Measurements from ENCODE around the gene ZNF396.

Gene ZNF396

GRCh38 chr18:35334212-35334611 lies 42.9 kb downstream of the ZNF396 start:
- DNase-seq: no peak

DNA sequence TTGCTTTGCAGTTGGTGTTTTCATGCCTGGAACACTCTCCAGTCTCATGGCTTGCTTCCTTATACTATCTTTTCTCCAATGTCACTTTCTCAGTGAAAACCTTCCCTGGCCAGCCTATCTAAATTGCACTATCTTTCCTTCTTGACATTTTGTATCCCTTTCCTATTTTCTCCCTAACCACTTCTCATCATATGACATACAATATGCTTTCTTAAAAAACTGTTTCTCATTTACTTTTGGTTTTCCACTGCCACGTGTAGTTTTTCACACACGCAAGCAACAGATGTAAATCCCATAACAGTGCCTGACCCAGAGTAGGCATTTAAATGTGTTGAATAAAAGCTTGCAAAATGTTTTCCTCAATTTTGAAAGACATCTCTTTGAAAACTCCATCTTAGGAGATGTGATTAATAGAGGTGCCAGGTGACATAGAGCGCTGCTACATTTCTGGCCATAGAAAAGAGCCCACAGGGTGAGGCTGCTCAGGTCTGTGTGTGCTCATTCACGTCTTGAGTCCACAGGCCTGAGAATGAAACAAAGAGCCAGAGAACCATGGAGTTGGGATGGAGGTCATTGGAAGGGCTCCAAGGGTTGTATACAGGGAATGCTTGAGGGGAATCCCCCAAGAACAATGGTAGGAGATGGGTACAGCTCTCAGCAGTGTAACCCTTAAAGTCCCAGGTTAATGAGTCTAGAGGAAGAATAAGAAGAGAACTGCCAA lies 45.6 kb downstream of the ZNF396 start:
- no peak for DNase-seq

DNA sequence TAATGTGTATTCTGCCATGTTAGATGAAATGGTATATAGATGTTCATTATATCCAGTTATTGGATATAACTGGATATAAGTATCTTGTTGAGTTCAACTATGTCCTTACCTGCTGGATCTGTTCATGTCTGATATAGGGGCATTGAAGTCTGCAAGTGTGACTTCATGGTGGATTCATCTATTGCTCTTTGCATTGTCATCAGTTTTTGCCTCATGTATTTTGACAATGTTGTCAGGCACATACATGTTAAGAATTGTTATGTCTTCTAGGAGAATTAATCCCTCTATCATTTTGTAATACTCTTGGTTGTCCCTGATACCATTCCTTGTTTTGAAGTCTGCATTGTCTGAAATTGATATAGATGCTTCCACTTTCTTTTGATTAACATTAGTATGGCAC lies 48.3 kb downstream of the ZNF396 start:
- no peak for DNase-seq

DNA sequence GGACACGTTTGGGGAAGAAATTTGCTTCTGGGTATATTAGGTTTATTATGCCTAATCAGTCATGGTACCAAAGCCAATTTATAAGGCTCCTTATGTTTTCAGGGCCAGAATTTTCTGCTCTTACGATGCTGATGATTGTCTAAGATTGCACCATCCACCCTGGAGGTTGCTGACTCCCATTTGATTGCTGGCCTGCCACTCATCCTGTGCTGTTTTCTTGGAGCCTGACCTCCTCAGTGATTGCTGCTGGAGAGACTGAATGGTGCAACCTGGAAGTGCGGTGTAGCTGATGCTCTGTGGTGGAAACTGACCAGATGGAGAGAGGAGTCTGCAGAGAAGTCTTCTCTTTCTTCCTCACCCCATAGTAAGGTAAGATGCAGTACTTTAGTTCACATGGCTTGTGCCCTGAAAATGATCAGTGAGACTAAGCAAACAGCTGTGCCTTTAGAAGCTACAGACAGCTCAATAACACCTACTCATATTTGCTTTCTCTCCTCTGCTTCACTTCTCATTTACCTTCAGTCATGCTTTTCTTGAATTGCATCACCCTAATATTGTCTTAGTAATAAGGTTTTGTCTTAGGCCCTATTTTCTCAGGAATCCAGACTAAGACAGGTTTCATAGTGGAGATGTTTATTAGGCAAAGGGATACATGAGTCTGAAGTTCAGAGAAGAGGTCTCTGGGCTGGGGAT lies 50.3 kb downstream of the ZNF396 start:
- DNase-seq: no peak

- DNase-seq: no peak
These were observed 52.0 kb downstream of the ZNF396 start for GRCh38 chr18:35324926-35325655.

GRCh38 chr18:35322486-35323458 lies 54.4 kb downstream of the ZNF396 start:
- DNase-seq: no peak

Measured in kidney glomerular epithelial cell (primary cell).